Glutamatergic neuron (in vitro differentiated cells): ENCODE measurements around the gene SUGCT. TPM values are rescaled to one million over a fixed set of nuclear protein-coding genes. Genes with fewer than 3 reads are reported as not detected.

ENCODE experiments used
- DNase-seq: peaks from one replicate; pipeline ENCODE4 v3.0.0; 2022
- H3K27ac Mint-ChIP-seq: one replicate; pipeline ENCODE4 v1.8.0; 2020; ENCODE audit warnings: mild to moderate bottlenecking, mixed read lengths, inconsistent platforms; ENCODE audit not compliant: unreplicated experiment
- H3K27me3 Mint-ChIP-seq: one replicate; pipeline ENCODE4 v1.8.0; 2020; ENCODE audit warnings: mild to moderate bottlenecking, moderate library complexity, mixed read lengths, inconsistent platforms; ENCODE audit not compliant: unreplicated experiment
- H3K36me3 Mint-ChIP-seq: one replicate; pipeline ENCODE4 v1.8.0; 2020; ENCODE audit warnings: mild to moderate bottlenecking, mixed read lengths, inconsistent platforms; ENCODE audit not compliant: unreplicated experiment
- H3K4me1 Mint-ChIP-seq: one replicate; pipeline ENCODE4 v1.8.0; 2020; ENCODE audit warnings: mild to moderate bottlenecking, low read depth, mixed read lengths, inconsistent platforms; ENCODE audit not compliant: unreplicated experiment
- H3K4me3 Mint-ChIP-seq: one replicate; pipeline ENCODE4 v1.8.0; 2020; ENCODE audit warnings: mild to moderate bottlenecking, mixed read lengths, inconsistent platforms; ENCODE audit not compliant: unreplicated experiment
- H3K9me3 Mint-ChIP-seq: one replicate; pipeline ENCODE4 v1.8.0; 2020; ENCODE audit warnings: mild to moderate bottlenecking, moderate library complexity, mixed read lengths, inconsistent platforms; ENCODE audit not compliant: unreplicated experiment
- CTCF ChIP-seq: fragments of 200-600 bp; sonication (generic); IDR thresholded peaks from one replicate; pipeline ENCODE4 v1.5.0; 2021; ENCODE audit not compliant: partially characterized antibody, unreplicated experiment
- total RNA-seq: library from RNA; stranded (reverse); fragmentation: NEBNext Ultra II Directional; extraction: Animal tissue kit (Norgen Biotek cat#: 25700); gene quantifications from one replicate; pipeline ENCODE4 v1.2.1, GENCODE V29; 2021; ENCODE audit not compliant: unreplicated experiment

SUGCT gene
- total RNA-seq, 1 donor from 2014 or later = 1.2 TPM

- peaks cover 1% of the 10 kb centered on the region for H3K27me3 Mint-ChIP-seq
- H3K9me3 Mint-ChIP-seq = peaks cover 2% of the 10 kb centered on the region
- H3K27ac Mint-ChIP-seq = no peak overlapping the region
- no peak for DNase-seq
- TF ChIP-seq CTCF = no peak
- H3K4me3 Mint-ChIP-seq = no peak overlapping the region
- no peaks in the 10 kb centered on the region for H3K4me1 Mint-ChIP-seq
- H3K36me3 Mint-ChIP-seq = no peaks in the 10 kb centered on the region
Measured at GRCh38 chr7:40880581-40880980, 745.8 kb downstream of the SUGCT start.

GRCh38 chr7:40881405-40881926 lies 746.7 kb downstream of the SUGCT start:
- no peak for TF ChIP-seq CTCF
- DNase-seq = no peak
- Mint-ChIP-seq H3K27ac (no peak overlapping the region), H3K27me3 (peaks cover 1% of the 10 kb centered on the region), H3K4me3 (no peak overlapping the region), H3K9me3 (no peaks in the 10 kb centered on the region), H3K36me3 (no peaks in the 10 kb centered on the region), H3K4me1 (no peaks in the 10 kb centered on the region)

GRCh38 chr7:40882071-40882658 lies 747.4 kb downstream of the SUGCT start:
- no peaks in the 10 kb centered on the region for H3K9me3 Mint-ChIP-seq
- TF ChIP-seq CTCF = no peak
- H3K4me1 Mint-ChIP-seq = no peaks in the 10 kb centered on the region
- peaks cover 1% of the 10 kb centered on the region for H3K27me3 Mint-ChIP-seq
- no peaks in the 10 kb centered on the region for H3K36me3 Mint-ChIP-seq
- H3K27ac Mint-ChIP-seq = no peak overlapping the region
- no peak overlapping the region for H3K4me3 Mint-ChIP-seq
- no peak for DNase-seq

GRCh38 chr7:40883826-40884225 lies 749.0 kb downstream of the SUGCT start:
- H3K4me3 Mint-ChIP-seq = no peak overlapping the region
- H3K4me1 Mint-ChIP-seq = no peaks in the 10 kb centered on the region
- no peaks in the 10 kb centered on the region for H3K9me3 Mint-ChIP-seq
- TF ChIP-seq CTCF = no peak
- no peak for DNase-seq
- H3K36me3 Mint-ChIP-seq = no peaks in the 10 kb centered on the region
- H3K27me3 Mint-ChIP-seq = peaks cover 1% of the 10 kb centered on the region
- H3K27ac Mint-ChIP-seq = no peak overlapping the region

- Mint-ChIP-seq H3K9me3 (no peaks in the 10 kb centered on the region), H3K4me3 (no peak overlapping the region), H3K27ac (no peak overlapping the region), H3K27me3 (peaks cover 1% of the 10 kb centered on the region), H3K36me3 (no peaks in the 10 kb centered on the region), H3K4me1 (no peaks in the 10 kb centered on the region)
- no peak for DNase-seq
- no peak for TF ChIP-seq CTCF
Measured at GRCh38 chr7:40884241-40884640, 749.4 kb downstream of the SUGCT start.
